ENCODE results near the gene EAF1. TPM values are rescaled to one million over a fixed set of nuclear protein-coding genes. Genes with fewer than 3 reads are reported as not detected.
A peak's percentile ranks its signal among the peaks of the same experiment; 100 is the strongest.
"Not testable (repeated sequence)": the region's sequence is repeated elsewhere in the genome, so short reads cannot be mapped to it uniquely, and the experiment has no call there.

The EAF1 gene
- total RNA-seq, 6 experiments from 2014 or later, result 11.6 to 27.7 (median 17.1) TPM

- no peak for DNase-seq
- TF ChIP-seq CTCF (IDR thresholded peaks at IDR 0.05) (no peak), POLR2A (IDR thresholded peaks at IDR 0.05) (no peak)
- Histone ChIP-seq H3K4me3 (no peak overlapping the region), H3K36me3 (no peaks in the 10 kb centered on the region), H3K27ac (no peak overlapping the region), H3K9me3 (no peaks in the 10 kb centered on the region), H3K4me1 (no peaks in the 10 kb centered on the region), H3K27me3 (no peaks in the 10 kb centered on the region)
- WGBS (ENCODE audit: insufficient coverage, low coverage, low lambda C conversion rate, missing lambda C conversion rate), result 63% methylated on average over 3 of the region's 6 CpGs
- intact Hi-C loops (cut with DNase I), result no loop called here
- peak in 1 of 4 donors; percentile 38 for ATAC-seq
These were observed 50.7 kb downstream of the EAF1 start for GRCh38 chr3:15477951-15478639.

DNA sequence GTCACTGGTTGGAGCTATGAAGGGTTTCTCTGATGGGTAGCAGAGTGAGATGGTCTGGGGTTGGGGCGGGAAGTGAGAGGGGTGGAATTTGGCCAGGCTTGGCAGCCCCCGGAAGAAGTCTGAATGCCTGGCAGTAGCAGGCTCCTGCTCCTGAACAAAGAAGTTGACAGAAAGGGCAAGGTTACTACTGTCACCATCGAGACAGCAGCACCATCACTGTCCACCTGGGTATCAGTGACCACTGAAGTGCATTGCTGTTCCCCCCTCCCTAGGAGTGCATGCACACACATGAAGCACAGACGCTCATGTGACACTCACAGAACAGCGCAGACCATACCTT is 51.2 kb downstream of the EAF1 start:
- 100% methylated on average over 1 of the region's 5 CpGs for WGBS (ENCODE audit: insufficient coverage, low coverage, low lambda C conversion rate, missing lambda C conversion rate)
- TF ChIP-seq POLR2A (IDR thresholded peaks at IDR 0.05) (no peak), CTCF (IDR thresholded peaks at IDR 0.05) (no peak)
- ATAC-seq (peak in 1 of 4 donors; percentile 26), DNase-seq (no peak)
- H3K4me1 ChIP-seq, result no peaks in the 10 kb centered on the region
- no peaks in the 10 kb centered on the region for H3K27me3 ChIP-seq
- intact Hi-C loops (cut with DNase I), result no loop called here
- H3K9me3 ChIP-seq, result no peaks in the 10 kb centered on the region
- no peak overlapping the region for H3K27ac ChIP-seq
- H3K36me3 ChIP-seq, result no peaks in the 10 kb centered on the region
- H3K4me3 ChIP-seq, result no peak overlapping the region

DNA sequence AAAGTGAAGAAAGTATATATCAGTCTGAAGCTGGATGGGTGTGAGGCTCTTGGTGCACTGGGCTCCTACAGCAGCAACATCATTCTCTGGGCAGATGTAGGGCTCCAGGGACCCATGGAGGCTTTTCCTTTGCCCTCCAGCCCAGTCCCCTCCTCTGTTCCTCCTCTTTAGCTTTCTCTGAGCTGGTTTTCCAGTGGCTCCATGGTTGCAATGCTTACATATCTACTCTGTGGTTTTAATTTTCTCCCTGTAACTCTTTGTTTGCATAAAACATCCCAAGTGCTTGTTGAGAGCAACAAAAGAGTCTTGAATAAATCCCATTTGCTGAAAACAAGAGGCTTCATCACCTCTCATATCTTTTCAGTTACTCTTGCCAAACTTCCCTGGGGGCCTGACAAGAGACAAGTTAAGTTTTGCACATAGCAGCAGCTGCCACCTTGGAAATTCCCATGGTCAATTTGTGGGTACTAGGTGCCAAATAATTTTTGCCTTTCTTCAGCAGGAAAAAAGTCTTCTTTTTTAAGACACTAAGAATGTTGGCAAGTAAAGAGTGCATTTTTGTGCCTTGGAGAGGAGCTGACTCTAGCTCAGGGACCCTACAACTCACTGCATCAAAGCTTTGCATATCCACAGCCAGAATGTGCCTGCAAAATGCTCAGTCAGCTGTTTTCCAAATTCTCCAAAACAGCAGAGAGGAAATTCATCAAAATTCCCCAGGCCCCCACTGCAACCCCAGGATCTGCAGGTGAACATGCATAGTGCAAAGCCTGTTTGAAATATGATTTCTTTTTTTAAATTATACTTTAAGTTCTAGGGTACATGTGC is 52.2 kb downstream of the EAF1 start:
- TF ChIP-seq CTCF (IDR thresholded peaks at IDR 0.05) (no peak), POLR2A (IDR thresholded peaks at IDR 0.05) (no peak)
- intact Hi-C loops (cut with DNase I), result no loop called here
- Histone ChIP-seq H3K4me3 (no peak overlapping the region), H3K36me3 (no peaks in the 10 kb centered on the region), H3K27me3 (no peaks in the 10 kb centered on the region), H3K4me1 (no peaks in the 10 kb centered on the region), H3K27ac (no peak overlapping the region), H3K9me3 (no peaks in the 10 kb centered on the region)
- ATAC-seq (no peak), DNase-seq (no peak)

GRCh38 chr3:15484551-15484950 is 57.2 kb downstream of the EAF1 start:
- H3K27me3 ChIP-seq; H3K36me3 ChIP-seq; intact Hi-C loops (cut with DNase I); DNase-seq; H3K4me1 ChIP-seq; H3K27ac ChIP-seq; H3K4me3 ChIP-seq; H3K9me3 ChIP-seq; ATAC-seq: not testable (repeated sequence)
- 88% methylated on average over 6 of the region's 6 CpGs for WGBS (ENCODE audit: insufficient coverage, low coverage, low lambda C conversion rate, missing lambda C conversion rate)

DNA sequence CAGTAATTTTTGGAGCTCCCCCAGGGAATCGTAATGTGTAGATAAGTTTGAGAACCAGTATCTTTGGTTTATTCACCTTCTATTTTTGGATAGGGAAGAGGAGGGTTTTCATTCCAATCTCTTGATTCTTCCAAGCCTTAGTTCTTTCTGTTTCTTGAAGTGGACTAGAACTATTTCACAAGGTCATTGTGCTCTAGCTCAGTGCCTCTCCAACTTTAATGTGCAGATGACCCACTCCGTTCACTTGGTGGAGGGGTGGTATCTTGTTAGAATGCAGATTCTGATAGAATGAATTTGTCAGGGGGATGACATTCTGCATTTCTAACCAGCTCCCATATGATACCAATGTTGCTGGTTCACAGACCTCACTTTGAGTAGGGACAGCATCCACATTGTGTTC is 58.6 kb downstream of the EAF1 start:
- no peaks in the 10 kb centered on the region for H3K4me1 ChIP-seq
- H3K27me3 ChIP-seq, result no peaks in the 10 kb centered on the region
- no peaks in the 10 kb centered on the region for H3K9me3 ChIP-seq
- TF ChIP-seq POLR2A (IDR thresholded peaks at IDR 0.05), result no peak
- no peak for TF ChIP-seq CTCF (IDR thresholded peaks at IDR 0.05)
- no peak for ATAC-seq
- intact Hi-C loops (cut with DNase I), result no loop called here
- H3K27ac ChIP-seq, result no peak overlapping the region
- 94% methylated on average over 2 of the region's 2 CpGs for WGBS (ENCODE audit: insufficient coverage, low coverage, low lambda C conversion rate, missing lambda C conversion rate)
- no peak for DNase-seq
- H3K36me3 ChIP-seq, result no peaks in the 10 kb centered on the region
- H3K4me3 ChIP-seq, result no peak overlapping the region
